ENCODE data around the gene CYP2J2. TPM values are rescaled to one million over a fixed set of nuclear protein-coding genes. Genes with fewer than 3 reads are reported as not detected.
"Not testable (repeated sequence)": the region's sequence is repeated elsewhere in the genome, so short reads cannot be mapped to it uniquely, and the experiment has no call there.

Gene CYP2J2
- total RNA-seq, 1 experiment from 2014 or later: 6.1 TPM

- DNase-seq (ENCODE audit: low spot score): no peak
Measured at GRCh38 chr1:59866462-59866861, 60.1 kb downstream of the CYP2J2 start.

DNA sequence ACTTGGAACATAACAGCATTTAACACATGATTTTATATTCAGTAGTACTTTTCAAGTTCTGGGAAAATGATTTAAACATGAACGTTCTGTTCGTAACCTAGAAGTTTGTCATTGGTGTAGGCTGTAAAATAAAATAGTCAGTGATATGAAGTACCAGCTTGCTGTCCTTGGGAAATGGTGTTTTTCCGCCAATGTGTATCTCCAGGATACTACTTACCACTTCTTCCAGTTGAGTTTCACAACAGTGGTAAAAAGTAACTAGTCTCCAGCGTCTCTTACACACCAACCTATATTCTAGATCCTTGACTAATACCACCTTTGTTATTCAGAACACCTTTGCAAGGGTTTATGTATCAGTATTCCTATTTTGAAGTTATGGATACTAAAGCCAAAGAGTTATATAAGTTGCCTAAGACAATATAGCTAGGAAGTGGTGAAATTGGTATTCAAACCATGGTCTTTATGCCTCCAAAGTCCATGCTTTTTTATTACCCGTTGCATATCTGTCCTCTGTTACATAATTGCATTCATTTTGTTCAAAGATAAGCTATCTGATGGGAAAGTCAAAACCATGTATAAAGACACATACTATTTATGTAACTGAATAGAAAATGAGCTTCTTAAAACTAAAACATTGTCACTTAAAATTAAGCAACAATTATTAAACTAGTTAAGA is 68.8 kb downstream of the CYP2J2 start:
- DNase-seq (ENCODE audit: low spot score): no peak

DNA sequence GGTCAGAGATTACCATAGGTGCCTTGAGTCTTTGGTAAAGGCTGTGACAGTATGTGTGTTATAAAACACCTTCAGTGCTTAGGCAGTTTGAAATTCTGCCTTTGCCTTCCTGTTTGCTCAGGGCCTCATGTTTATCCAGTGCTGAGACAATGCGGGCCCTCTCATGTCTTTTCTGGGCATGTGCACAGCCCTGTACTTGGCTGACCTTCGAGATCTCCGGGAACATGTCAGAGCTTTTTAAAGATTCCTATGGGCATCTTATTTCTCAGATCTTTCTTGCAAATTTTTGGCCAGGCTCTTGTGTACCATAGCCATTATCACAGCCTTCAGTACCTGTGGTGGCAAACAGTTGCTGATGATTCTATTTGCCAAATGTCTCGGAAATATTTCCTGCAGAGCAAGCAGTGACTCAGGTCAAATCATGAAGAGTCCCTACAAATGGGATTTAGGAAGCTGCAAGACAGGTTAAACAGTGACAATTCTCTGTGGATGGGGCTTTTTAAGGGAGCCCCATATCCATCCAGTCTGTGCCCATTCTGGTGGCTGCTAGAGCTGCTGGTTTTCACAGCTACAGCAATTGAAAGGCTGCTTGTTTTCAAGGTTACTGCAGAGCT is 69.7 kb downstream of the CYP2J2 start:
- DNase-seq (ENCODE audit: low spot score): no peak

- not testable (repeated sequence) for DNase-seq (ENCODE audit: low spot score)
Measured at GRCh38 chr1:59855297-59855696, 71.3 kb downstream of the CYP2J2 start.

DNA sequence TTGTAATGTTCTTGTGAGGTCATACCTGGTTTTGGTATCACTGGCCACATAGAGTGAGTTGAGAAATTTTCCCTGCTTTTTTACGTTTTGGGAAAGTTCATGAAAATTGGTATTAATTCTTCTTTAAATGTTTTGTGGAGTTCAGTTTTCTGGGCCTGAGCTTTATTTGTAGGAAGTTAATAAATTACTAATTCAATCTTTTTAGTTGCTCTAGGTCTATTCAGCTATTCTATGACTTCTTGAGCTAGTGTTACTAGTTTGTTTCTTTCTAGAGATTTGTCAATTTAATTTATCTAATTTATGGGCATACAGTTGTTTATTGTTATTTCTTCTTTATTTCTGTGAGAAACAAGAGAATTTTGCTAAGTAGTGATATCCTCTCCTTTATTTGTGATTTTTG is 74.5 kb downstream of the CYP2J2 start:
- DNase-seq (ENCODE audit: low spot score): no peak

DNA sequence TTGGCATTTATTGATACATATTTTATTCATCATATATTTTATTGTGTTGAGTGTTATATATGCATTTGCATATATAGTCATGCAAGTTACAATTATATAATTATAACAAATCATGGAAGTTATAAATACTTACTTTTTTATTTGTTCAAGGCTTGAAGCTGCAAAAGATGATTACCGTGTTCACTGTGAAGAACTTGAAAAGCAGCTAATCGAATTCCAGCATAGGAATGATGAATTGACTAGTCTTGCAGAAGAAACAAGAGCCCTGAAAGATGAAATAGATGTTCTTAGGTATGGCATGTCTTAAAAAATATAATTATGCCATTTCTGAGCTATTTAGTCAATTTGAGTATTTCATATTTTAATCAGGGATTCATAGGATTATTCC is 79.7 kb downstream of the CYP2J2 start:
- no peak for DNase-seq (ENCODE audit: low spot score)

- no peak for DNase-seq (ENCODE audit: low spot score)
Measured at GRCh38 chr1:59846209-59846894, 80.2 kb downstream of the CYP2J2 start.

DNA sequence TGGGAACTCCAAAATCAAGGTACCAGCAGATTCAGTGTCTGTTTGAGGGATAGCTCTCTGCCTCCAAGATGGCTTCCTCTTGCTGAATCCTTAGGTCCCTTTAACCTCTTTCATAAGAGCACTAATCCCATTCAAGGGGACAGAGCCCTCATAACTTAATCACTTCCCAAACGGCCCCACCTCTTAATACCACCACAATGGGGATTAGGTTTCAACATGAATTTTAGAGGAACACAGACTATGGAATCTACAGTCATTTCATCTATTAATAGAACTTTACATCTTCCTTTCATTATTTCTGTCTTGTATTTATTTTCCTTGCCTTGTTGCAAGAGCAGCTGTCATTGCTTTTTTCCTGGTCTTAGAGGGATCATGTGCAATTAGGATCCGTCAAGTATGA is 81.5 kb downstream of the CYP2J2 start:
- DNase-seq (ENCODE audit: low spot score): no peak

Other genes with a start within 250 kb of the CYP2J2 start
- 0.02 TPM in 1 of 2 replicates, not detected in the other for gene HOOK1, start 111.8 kb downstream of the CYP2J2 start, total RNA-seq (2014; rRNA removed; shearing (Covaris generic))
- not detected in 2 replicates for gene C1orf87, start 147.0 kb upstream of the CYP2J2 start, total RNA-seq (2014; rRNA removed; shearing (Covaris generic))

All from H4 (cell line).